Activated CD4-positive, CD25-positive, alpha-beta regulatory T cell treated with anti-CD3 and anti-CD28 coated beads, Interleukin-2, amount 50 U/mL, for 72 hours (primary cell): ENCODE measurements around the gene CEP63.
A peak's percentile ranks its signal among the peaks of the same experiment; 100 is the strongest.

Source experiments
- DNase-seq: peaks from one replicate; pipeline ENCODE4 v3.0.0; 2021

The CEP63 gene

DNA sequence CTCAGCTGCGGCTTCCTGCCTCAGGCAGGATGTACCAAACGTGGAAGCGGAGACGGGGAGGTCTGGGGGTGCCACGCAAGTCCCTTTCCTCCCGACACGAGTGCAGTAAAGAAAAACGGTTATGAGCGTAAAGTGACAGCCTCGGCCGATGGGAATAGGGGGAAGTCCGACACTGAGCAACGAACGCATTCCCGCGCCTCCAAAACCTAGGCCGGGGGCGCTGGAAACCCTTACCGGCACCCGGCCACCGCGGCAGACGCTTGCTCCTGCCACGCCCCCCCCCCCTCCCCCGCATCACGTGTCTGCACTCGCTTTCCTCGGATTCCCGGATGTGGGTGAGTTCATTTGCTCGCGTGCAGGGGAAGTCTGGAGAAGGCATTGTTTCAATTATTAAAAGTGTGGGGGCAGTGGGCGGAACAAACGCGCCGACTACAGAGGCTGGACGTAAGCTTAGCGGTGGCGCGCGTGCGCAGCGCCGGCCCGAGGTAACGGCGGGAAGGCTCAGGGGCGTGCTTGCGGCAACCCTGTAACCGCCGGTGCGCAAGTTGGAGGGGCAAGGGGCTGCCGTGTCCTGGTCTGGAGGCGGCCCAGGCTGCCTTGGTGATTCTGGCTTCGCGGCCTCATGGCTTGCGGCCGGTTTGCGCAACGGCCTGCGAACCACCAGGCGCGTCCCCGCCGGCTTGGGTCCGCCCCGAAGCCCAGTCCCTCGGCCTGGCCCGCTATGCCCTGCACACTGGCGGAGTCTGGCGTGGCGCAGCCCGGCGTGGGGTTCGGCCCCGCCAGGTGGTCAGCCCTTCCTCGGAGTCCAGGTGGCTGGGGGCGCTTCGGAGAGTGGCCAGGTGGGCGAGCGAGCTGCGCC lies at the start of gene CEP63, which contains the start of gene ANAPC13:
CEP63 (plus strand) TSS at position 340 of the 859 bp plus-strand sequence. CDS start 9,264 bp downstream, outside the sequence.
ANAPC13 (minus strand) TSS at position 268 of the 859 bp plus-strand sequence. CDS start 3,081 bp downstream, outside the sequence.
- peak; percentile 88 for DNase-seq

DNA sequence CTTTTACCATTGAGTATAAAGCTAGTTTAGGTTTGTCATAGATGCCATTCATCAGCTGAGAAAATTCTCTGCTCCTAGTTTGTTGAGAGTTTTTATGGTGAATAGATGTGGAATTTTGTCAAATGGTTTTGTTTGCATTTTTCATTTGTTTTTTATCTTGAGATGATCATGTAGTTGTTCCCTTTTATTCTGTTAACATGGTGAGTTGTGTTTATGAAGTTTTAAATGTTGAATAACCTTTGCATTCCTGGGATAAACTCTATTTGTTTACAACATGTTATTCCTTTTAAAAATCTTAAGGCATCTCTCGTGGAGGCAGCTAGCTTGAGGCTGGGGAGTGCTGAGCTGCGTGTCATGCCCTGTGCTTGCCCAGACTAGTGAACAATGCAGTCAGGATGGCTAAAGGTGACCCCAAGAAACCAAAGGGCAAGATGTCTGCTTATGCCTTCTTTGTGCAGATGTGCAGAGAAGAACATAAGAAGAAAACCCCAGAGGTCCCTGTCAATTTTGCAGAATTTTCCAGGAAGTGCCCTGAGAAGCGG lies 48.6 kb upstream of the CEP63 start:
- DNase-seq = no peak

GRCh38 chr3:134441321-134441720 lies 44.5 kb upstream of the CEP63 start:
- no peak for DNase-seq

DNA sequence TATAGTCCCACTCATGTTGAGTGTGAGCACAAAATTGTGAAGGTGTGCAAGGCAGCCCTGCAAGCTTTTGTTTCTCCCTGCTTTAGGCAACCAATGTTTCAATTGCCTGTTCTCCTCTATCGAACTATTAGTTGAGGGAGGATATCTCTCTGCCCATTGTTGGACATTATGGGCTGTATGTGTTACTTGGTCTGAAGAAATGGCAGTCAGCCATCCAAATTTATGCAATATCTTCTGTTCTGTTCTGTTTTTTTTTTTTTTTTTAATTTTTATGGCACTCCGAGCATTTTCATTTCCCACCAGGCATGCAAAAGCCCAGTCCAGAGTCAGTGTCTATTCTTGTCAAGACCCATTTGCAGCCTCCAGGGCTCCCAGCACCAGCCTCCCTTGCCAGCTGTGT lies 44.0 kb upstream of the CEP63 start:
- no peak for DNase-seq

GRCh38 chr3:134445095-134445494 lies 40.8 kb upstream of the CEP63 start:
- DNase-seq = no peak

DNA sequence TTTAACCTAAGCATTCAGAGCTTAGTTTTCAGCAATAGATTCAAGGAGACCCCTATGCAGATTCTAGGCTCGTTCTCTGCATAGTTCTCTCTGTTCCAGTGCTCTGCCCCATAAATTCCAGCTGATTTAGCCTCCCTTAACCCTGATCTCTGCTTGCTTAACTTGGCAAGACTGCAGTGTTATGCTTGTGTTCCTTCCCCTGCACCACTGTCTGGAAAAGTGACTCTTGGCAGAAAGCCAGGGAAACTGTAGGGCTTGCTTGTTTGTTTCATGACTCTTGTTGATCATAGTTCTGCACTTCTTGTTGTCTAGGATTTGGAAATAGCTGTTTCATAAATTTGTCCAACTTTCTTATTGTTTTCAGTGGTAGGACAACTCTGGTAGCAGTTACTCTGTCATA lies 40.2 kb upstream of the CEP63 start:
- DNase-seq = no peak

GRCh38 chr3:134446800-134447199 lies 39.1 kb upstream of the CEP63 start:
- no peak for DNase-seq

DNA sequence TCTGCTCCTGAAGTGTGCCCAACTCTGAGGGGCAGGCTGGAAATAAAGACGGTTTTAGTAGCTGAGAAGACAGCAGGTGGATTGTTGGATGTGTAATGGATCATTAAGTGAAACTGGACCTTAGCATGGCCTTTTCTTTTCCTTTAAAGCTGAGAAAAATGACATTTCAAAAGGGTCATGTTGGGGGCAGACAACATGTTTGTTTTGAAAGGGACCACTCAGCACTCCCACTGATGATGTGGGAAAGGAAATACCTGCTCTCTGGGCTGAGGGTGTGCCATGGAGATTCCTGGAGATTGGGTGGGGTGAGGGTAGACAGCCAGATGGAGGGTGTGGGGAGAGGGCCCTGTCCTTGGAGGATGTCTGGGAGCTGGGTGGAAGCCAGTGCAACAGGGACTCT lies 38.5 kb upstream of the CEP63 start:
- no peak for DNase-seq

GRCh38 chr3:134448664-134449063 lies 37.2 kb upstream of the CEP63 start:
- no peak for DNase-seq

GRCh38 chr3:134449277-134449676 lies 36.6 kb upstream of the CEP63 start:
- no peak for DNase-seq

DNA sequence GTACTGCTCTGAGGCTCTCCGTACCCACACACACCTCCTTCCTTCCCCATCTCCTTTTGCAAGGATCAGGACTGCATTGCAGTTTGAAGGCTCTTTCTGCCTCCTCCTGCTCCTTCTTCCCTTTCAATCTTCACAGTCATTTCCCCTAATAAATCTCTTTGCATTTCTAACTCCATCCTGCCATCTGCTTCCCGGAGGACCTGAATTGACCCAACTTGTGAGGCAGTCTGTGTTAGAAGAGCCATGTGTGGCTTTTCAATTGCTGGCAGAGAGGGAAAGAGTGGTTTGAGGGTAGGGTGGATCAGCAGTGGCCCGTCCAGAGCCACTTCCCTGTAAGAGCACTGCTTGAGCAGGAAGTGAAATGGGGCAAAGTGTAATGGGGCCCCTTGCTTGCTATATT lies 35.9 kb upstream of the CEP63 start:
- DNase-seq = no peak

DNA sequence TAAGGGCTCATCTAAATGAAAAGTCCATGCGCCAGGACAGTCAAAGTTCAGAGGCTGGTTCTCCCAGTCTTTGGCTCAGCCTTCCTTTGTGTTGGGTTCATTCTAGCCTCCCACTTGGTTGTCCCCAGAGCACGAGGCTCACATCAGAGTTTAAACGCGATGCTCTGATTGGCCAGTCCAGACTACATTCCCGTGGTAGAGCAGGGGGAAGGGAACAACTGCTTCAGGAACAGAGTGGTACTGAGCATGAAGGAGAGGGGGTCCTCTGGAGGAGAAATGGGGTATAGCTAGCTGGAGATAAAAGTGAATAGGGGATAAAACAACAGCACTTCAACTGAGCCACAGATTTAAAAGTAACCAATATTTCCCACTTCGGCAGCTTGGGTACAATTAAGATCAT lies 32.2 kb upstream of the CEP63 start:
- DNase-seq = no peak

GRCh38 chr3:134457376-134458074 lies 28.3 kb upstream of the CEP63 start:
- DNase-seq = no peak

- DNase-seq = no peak
Observed at GRCh38 chr3:134458406-134458945, 27.4 kb upstream of the CEP63 start.

GRCh38 chr3:134459562-134459961 lies 26.3 kb upstream of the CEP63 start:
- no peak for DNase-seq

- no peak for DNase-seq
Observed at GRCh38 chr3:134460965-134461364, 24.9 kb upstream of the CEP63 start.

DNA sequence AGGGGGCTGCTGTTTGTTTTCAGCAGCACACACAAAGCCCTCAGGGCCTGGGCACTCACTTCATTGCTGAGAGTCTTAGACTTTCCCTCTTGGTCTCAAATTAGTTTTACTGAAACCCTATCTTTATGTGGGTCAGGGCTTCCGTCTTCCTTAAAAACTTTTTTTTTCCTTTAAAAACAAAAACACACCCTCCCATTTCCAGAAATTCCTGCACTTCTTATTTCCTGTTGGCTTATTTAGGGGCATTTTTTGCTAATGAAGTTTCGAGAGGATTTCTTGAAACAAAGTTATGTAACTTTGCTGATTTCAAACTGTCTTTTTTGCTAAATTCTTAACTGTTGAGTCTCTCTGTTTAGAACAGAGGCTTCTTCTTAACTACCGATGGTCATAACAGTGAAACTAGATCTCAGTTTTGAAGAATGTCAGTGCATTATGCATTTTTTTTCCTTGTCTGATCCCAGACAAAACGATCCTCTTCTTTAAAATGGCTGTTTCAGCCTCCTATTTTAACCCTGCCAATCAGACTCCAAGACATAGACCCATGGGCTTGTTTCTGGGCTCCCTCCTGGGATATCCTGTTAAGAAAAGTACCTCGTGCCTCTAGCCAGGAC lies 23.4 kb upstream of the CEP63 start:
- no peak for DNase-seq

- DNase-seq = no peak
Observed at GRCh38 chr3:134463676-134464063, 22.2 kb upstream of the CEP63 start.

GRCh38 chr3:134464064-134464688 lies 21.7 kb upstream of the CEP63 start:
- DNase-seq = no peak

- DNase-seq = no peak
Observed at GRCh38 chr3:134464689-134465365, 21.0 kb upstream of the CEP63 start.

DNA sequence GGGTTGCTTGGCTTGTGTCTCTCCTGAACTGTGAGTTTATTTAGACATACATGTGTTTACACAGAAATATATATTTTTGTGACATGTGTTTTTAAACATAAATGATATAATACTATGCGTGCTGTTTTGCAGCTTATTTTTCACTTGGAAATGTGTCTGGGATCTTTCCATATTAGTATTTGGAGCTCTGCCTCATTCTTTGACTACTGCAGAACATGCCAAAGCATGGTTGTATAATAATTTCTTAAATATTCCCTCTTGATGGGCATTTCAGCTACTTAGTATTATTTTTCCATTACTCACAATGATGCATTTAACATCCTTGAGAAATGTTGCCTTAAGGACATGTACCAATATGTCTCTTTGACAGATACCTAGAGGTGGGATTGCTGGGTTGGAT lies 19.5 kb upstream of the CEP63 start:
- no peak for DNase-seq

GRCh38 chr3:134468519-134468918 lies 17.3 kb upstream of the CEP63 start:
- no peak for DNase-seq
